KG1 (cell line): ENCODE measurements around the gene RANBP2.

ENCODE experiments used
- DNase-seq: peaks from one replicate; lab custom pipeline; 2025; lab: John Stamatoyannopoulos, UW

RANBP2 gene

GRCh38 chr2:108778857-108779256, 59.6 kb downstream of the RANBP2 start:
- no peak for DNase-seq

- no peak for DNase-seq
Observed at GRCh38 chr2:108786008-108786353, 66.7 kb downstream of the RANBP2 start.

DNA sequence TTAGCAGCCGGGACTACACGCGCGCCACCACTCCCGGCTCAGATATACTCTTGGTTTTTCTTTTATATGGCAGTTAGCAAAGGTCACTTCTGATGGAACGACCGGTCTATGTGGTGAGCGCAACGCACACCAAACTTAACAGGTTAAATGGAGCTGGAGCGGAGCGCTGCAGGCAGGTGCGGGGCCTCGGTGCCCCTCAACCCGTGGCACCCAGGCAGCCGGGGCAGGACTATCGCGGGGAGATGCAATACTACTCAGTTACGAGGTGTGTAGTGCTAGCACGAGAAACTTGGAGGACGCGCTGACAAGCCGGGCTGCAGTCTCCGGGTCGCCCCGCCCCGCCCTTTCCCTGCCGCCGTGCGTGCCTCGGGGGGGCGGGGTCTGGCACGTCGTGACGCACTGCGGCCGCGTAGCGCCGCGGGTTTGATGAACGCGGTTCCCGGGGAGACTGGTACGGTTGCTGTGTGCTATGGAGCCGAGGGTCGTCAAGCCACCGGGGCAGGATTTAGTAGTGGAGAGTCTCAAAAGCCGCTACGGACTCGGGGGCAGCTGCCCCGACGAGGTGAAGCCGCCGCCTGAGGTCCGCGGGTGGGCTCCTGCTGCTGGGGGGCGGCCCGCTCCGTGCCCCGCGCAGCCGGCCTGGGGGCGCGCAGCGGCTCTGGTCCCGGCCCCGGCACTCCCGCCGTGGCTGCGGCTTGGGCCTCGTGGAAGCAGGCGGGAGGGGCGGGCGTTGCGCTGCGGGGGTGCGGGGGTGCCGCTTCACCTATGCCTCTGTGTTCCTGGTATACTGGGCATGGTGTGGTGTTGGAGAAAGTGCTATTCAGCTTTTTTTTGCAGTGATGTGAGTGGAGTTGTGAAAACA, 67.3 kb downstream of the RANBP2 start, which contains the start of gene CCDC138:
Gene CCDC138 (plus strand): TSS at position 418 of the 862 bp plus-strand sequence. CDS start 52 bp downstream, at position 470.
- peak; percentile 84 for DNase-seq

- no peak for DNase-seq
Observed at GRCh38 chr2:108787216-108787541, 67.9 kb downstream of the RANBP2 start.

DNA sequence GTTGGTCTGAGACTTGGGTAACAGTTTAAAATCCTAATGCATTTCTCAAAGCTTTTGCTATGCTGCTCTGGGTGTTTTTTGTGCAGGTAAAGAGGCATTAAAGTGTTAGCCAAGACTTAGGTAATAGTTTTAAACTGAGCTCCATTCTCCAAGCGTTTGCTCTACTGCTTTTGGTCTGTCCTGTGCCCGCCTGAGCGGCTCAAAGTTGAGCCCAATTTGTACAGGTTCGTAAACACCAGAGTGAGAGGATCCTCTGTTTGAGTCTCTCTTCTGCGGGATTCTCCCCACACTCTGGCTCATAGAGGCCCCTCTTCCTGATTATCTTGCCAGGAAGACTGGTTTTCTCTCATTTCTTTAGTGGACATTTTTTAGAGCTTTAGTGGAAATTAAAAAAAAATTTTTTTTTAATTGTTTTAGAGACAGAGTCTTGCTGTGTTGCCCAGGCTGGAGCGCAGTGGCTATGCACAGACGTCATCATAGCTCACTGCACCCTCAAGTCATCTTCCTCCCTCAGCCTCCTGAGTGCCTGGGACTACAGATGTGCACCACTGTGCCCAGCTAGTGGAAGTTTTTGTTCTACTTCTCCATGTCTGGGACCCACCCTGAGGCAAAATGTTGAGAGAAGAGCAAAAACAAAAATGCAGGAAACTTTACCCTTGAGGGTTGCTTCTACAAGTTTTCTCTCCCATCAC, 83.9 kb downstream of the RANBP2 start:
- DNase-seq = no peak

- DNase-seq = no peak
Observed at GRCh38 chr2:108805032-108805431, 85.8 kb downstream of the RANBP2 start.

GRCh38 chr2:108805782-108806181, 86.5 kb downstream of the RANBP2 start:
- no peak for DNase-seq

DNA sequence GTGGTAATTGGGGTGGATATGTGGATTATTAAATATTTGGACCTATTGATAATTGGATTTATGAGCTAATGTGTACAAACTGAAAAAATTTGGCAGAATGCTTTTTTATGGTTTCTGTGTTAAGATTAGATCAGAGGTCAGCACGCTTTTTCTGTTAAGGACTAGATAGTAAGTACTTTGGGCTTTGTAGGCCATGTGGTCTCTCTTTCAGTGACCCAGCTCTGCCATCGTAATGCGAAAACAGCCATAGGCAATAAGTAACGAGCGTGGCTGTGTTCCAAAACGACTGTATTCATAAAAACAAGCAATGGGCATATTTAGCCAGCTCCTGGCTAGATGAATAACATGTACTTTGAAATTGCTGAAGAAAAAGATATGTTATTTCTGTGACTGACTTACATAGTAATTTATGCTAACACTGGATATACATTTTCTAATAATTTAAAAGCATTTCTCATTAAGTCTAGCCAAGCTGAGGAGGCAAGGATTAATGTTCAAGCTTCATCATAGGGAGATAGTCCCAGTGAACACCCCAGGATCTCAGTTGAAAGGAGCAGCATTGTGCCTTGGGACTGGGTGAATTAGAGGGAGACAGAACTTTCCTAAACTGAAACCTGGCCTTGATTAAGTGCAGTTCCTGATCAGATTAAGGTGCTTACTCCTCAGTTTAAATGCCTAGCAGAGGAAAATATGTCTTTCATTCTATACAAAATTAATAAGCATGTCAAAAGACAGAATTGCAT, 87.3 kb downstream of the RANBP2 start:
- no peak for DNase-seq

DNA sequence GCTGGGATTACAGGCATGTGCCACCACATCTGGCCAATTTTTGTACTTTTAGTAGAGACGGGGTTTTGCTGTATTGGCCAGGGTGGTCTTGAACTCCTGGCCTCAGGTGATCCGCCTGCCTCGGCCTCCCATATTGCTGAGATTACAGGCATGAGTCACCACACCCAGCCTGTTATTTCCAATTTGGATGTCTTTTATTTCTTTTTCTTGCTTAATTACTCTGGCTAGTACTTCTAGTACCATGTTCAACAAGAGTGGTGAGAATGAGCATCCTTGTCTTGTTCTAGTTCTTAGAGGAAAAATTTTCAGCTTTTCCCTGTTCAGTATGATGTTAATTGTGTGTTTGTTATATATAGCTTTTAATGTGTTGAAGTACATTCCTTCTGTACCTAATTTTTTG, 90.7 kb downstream of the RANBP2 start:
- no peak for DNase-seq

DNA sequence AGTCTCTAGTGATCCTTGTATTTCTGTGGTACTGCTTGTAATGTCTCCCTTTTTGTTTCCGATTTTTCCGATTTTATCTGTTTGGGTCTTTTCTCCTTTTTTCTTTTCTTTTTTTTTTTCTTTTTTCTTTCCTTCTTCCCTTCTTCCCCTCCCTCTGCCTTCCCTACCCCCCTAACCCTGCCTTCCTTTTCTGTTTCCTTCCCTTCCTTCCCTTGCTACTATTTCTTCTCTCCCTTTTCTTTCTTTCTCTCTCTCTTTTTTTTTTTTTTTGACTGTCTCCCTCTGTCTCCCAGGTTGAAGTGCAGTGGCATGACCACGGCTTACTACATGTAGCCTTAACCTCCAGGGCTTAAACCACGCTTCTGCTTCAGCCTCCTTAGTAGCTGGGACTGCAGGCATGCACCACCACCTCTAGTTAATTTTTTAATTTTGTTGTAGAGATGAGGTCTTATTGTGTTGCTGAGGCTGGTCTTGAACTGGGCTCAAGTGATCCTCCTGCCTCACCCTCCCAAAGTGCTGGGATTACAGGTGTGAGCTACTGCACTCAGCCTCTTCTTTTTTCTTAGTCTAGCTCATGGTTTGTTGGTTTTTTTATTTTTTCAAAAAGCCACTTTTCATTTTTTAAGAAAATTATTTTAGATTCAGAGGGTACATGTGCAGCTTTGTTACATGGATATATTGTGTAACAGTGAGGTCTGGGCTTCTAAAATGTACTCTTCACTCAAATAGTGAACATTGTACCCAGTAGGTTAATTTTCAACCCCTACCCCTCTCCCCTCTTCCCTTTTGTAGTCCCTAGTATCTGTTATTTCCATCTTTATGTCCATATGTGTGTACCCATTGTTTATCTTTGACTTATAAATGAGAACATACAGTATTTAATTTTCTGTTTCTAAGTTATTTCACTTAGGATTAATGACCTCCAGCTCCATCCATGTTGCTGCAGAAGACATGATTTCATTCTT, 92.0 kb downstream of the RANBP2 start:
- no peak for DNase-seq

GRCh38 chr2:108813732-108814131, 94.5 kb downstream of the RANBP2 start:
- no peak for DNase-seq

DNA sequence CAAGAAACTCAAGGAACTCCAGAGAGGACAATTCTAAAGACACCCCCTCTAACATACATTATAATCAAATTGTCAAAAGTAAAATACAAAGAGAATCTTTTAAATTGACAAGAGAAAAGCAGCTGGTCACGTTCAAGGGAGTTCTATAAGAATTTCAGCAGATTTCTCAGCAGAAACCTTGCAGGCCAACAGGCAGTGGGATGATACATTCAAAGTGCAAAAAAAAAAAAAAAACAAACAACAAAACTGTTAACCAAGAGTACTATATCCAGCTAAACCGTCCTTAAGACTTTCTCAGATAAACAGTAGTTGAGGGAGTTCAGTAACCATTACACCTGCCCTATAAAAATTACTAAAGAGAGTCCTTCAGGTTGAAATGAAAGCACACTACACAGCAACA, 101.2 kb downstream of the RANBP2 start:
- no peak for DNase-seq

GRCh38 chr2:108823286-108823685, 104.0 kb downstream of the RANBP2 start:
- no peak for DNase-seq

DNA sequence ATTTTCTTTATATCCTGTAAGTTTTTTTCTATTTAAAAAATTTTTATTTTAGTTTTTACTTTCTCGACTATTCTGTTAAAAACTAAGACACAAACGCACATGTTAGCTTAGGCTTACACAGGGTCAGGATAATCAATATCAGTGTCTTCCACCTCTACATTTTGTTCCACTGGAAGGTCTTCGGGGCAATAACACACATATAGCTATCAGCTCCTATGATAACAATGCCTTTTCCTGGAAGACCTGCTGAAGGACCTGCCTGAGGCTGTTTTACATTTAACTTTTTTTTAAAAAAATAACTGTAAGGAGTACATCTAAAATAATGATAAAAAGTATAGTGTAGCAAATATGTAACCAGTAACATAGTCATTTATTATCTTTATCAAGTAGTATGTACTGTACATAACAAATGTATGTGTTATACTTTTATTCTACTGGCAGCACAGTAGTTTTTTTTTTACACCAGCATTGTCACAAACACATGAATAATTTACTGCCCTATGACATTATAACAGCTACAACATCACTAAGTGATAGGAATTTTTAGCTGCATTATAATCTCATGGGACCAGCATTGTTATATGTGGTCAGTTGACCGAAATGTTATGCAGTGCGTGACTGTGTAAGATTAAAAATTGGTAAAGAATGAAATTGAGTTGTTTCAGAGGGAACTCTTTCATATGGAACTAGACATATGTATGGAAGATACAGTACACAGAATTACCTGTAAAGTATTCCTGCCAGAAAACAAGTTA, 105.2 kb downstream of the RANBP2 start:
- DNase-seq = no peak

DNA sequence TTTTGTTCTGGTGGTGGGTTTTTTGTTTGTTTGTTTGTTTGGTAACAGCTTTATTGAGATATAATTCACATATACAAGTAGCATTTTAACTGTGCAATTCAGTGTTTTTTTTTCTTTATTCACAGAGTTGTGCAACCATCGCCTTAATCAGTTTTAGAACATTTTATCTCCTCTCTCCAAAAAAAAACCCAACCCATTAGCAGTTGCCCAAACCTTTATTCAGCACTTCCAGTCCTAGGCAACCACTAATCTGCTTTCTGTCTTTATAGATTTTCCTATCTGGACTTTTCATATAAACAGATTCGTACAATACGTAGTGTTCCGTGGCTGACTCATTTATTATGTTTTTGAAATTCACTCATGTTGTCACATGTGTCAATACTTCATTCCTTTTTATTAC, 106.0 kb downstream of the RANBP2 start:
- DNase-seq = no peak

DNA sequence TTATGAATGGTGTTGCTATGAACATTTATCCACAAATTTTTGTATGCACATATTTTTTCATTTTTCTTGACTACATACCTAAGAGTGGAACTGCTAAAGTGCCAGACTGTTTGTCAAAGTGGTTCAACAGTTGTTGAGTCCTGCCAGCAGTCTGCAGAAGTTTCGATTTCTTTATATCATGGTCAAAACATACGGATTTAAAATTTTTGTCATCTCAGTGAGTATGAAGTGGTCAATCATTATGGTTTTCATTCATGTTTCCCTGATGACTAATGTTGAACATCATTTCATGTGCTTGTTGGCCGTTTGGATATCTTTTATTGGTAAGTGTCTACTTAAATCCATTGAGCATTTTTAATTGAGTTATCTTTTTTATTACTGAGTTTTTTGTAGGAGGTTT, 106.5 kb downstream of the RANBP2 start:
- no peak for DNase-seq

GRCh38 chr2:108829578-108830310, 110.5 kb downstream of the RANBP2 start:
- DNase-seq = no peak

- no peak for DNase-seq
Observed at GRCh38 chr2:108833219-108833618, 113.9 kb downstream of the RANBP2 start.

DNA sequence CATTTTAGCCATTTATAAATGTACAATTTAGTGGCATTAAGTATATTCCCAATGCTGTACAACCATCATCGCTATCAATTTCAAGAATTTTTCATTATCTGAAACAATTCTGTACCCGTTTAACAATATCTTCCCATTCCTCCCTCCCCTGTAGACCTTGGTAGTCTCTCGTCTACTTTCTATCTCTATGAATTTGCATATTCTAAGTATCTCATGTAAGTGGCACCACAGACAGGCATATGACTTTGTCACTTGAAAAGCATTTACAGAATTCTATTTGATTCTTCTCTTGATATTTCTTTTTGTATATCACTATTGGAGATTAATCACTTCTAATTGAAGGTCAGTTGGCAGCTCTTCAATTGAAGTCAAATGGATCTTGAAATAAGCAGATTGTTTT, 115.3 kb downstream of the RANBP2 start:
- DNase-seq = no peak

GRCh38 chr2:108835040-108835439, 115.8 kb downstream of the RANBP2 start:
- DNase-seq = no peak
